HUDEP-2 (cell line): ENCODE data around the gene SCLY.
"Not testable (repeated sequence)": the region's sequence is repeated elsewhere in the genome, so short reads cannot be mapped to it uniquely, and the experiment has no call there.

Experiments
- DNase-seq, 76 experiments: peaks; one replicate each; lab custom pipeline; 2025; ENCODE audit not compliant: unreplicated experiment in 76 of 76; lab: John Stamatoyannopoulos, UW

The SCLY gene

DNA sequence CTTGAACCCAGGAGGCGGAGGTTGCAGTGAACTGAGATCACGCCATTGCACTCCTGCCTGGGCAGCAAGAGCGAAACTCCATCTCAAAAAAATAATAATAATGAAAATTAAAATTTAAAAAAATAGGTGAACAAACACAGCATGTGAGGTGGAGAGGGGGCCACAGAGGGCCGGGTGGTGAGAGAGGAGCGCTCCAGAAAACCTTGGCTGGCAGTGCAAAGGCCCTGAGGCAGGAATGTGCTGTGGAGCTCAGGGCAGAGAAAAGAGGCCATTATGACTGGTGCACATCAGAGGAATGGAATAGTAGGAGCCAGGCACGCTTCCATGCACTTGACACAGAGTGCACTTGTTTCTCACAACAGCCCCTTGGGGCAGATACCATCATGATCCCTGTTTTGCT, 21.6 kb upstream of the SCLY start:
- DNase-seq, result no peak

DNA sequence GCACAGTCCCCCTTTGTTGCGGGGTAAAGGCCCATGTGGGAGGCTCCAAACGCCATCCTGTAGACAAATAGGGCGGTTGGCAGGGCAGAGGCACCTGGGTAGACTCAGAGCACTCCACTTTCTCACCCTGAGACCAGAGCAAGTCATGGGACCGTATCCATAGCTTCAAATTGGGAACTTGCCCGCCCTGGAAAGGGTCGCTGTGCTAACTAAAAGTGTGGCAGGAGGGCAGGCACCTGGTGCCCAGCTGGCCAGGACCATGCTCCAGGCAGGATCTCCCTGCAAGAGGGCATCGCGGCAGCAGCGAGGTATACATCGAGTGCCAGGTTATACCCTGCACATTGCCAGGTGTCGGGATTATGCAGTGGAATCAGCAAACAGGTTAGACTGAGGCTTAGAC, 20.8 kb upstream of the SCLY start:
- no peak for DNase-seq

DNA sequence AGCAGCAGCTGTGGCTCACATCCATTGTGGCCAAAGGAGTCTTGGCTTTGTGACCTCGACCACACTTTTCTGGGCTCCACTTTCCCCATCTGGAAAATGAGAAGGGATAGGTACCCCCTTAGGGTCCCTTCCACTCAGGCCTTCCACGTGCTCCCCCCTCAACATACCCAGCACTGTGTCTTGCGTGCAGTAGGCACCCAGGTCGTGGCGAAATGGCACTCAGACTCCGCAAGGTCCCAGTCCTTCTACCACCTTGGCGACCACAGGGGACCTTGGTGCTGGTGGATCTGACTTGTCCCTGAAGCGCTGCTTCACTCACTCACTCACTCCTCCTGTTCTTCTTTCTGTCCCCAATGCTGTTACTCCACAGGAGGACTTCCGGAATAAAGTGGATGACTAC, 19.9 kb upstream of the SCLY start:
- no peak for DNase-seq

DNA sequence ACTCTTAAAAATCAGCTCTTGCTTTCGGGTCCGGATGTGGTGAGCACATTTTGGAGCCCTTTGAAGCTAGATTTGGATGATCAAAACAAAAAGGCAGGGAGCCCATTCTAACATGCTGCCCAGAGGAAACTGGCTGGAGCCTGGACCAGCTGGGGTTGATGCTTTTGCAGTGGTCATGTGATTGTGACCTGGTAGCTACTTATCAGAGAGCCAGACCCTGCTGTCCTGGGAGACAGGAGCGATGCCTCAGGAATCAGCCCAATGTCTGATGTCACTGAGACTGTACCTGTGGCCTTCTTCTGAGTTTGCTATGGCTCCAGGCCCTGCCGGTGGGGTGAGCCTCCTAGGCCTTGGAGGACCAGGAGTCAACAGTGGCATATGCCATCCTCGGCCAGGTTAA, 18.7 kb upstream of the SCLY start:
- DNase-seq, result no peak

DNA sequence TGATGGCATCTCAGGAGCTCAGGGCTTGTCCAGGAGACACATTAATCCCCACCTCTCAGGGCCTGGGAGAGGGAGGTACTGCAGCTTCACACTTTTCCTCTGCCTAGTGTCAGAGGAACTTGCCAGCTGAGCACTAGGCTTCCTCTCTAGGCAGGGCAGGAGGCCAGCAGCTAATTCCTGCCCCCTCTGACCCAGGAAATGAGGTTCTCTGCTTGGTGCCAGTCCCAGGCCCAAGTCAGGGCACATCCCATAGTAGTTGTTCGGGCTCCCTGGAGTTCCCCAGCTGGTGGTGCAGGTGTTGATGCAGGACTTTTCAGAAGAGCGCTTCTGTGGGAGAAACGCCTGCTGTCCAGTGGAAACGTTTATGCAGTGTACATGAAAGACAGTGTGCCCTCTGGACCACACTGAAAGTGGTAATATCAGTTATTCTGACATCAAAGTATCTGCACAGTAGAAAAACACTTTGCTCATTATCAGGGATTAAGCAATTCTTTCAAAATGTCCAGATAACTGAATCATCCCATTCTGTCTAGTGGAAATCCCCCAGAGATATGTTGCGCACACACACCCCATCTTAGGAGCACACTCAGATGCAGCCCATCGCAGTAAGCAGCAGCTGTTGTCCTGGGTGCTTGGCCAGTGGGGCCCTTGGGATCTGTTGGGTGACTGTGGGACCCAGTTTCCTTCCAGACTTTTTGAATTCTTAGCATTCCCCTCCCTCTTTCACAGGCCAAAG, 17.8 kb upstream of the SCLY start:
- no peak for DNase-seq

DNA sequence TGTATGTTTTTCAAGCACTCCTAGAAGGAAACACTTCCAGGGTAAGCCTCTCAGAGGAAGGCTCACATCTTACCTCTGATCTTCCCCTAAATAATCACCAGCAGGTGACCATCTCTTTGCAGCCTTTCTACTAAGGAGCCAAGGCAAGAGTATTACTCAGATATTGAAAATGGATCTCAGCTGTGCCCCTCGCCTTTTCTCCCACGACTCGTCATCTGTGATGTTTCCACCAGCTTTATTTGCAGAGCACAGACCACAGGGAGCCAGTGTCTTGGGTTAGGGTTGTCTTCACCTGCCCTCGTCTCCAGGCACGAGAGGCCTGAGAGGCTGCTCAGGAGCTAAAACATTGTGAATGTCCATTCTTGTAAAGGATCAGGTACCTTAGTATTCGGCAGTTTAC, 16.9 kb upstream of the SCLY start:
- no peak for DNase-seq

DNA sequence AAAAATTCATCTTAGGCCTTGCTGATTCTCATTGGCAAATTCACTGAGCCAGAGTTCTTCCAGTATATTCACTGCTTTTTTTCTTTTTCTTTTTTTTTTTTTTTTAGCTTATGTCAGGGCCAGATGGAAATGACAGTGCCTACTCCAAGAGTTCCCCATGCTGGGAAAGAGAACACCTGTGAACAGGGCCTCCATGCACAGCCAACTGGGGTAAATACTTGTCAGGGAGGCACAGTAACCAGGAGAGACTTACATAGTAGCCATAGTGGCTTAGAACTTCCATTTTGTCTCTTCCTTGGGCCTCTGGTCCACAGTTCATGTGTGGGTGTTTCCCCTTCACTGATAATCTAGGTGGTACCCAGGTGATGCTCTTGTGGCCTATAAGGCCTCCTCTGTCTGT, 15.2 kb upstream of the SCLY start:
- no peak for DNase-seq

DNA sequence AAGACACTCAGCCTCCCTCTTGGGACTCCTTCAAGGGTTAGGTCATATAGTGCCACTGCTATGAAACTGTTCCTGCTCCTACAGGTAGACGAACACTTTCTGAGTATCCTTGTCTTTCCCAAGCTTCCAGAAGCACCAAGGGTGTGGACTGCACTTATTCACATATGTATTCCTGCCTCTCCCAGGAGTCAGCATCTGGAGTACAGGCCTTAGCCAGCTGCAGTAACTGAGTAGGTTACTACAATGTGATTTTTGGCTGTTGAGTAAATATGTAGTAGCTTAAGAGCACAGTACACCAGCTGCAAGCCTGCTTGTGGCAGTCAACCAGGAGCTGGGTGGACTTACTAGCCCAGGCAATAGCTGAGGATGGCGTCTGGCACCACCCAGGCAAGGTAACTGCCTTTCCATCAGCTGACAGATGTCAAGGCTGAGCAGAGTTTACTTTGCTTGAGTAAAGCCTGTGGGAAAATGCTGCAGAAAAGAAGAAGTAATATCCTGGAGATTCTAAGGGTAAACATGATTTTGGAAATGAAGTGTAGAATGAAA, 14.0 kb upstream of the SCLY start:
- DNase-seq, result no peak

DNA sequence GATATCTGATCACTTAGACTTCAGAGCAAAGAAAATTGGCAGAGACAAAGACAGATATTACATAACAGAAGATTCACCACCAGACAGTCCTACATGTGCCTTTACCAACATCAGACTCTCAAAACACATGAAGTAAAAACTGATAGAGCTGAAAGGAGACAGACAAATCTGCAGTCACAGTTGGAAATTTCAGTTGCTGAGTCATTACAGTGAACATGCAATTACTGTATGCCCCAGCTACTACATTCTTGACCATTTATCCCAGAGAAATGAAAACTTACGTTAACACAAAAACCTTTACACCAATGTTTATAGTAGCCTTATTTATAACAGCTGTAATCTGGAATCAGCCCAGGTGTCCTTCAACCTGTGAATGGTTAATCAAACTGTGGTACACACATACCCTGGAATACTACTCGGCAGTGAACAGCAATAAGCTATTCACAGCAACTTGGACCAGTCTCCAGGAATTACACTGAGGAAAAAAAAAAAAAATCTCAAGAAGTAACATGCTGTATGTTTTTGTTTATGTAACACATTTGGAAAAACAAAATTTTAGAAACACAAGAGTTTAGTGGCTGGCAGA, 7.5 kb upstream of the SCLY start:
- DNase-seq, result peak in 4 of 76 experiments; percentile 1 to 26 (median 9)

DNA sequence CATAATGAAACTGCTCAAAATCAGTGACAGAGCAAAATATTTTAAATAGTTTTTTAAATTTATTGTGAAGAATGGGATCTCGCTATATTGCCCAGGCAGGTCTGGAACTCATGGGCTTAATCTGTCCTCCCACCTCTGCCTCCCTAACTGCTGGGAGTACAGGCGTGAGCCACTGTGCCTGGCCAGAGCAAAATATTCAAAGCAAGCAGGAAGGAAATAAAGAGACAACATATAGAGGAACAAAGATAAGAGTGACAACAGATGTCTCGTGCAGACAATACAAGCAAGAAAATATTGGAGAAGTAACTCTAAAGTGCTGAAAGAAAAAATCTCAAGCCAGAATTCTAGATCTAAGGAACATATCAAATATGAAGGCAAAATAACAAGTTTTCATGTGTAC, 5.0 kb upstream of the SCLY start:
- DNase-seq, result no peak

DNA sequence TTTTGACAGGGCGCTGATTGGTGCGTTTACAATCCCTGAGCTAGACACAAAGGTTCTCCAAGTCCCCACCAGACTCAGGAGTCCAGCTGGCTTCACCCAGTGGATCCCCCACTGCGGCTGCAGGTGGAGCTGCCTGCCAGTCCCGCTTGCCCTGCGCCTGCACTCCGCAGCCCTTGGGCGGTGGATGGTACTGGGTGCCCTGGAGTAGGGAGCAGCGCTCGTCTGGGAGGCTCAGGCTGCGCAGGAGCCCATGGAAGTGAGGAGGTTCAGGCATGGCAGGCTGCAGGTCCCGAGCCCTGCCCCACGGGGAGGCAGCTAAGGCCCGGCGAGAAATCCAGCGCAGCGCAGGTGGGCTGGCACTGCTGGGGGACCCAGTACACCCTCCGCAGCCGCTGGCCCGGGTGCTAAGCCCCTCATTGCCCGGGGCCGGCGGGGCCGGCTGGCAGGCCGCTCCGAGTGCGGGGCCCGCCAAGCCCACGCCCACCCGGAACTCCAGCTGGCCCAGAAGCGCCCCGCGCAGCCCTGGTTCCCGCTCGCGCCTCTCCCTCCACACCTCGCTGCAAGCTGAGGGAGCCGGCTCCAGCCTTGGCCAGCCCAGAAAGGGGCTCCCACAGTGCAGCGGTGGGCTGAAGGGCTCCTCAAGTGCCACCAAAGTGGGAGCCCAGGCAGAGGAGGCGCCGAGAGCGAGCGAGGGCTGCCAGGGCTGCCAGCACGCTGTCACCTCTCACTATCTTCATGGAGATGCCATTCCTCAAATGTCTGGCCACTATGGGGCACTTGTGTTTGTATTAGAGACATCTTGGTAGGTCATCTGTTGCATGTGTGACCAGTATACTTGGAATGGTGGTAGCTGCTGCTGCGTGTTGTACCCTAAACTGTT, 2.9 kb upstream of the SCLY start:
- DNase-seq, result not testable (repeated sequence)

DNA sequence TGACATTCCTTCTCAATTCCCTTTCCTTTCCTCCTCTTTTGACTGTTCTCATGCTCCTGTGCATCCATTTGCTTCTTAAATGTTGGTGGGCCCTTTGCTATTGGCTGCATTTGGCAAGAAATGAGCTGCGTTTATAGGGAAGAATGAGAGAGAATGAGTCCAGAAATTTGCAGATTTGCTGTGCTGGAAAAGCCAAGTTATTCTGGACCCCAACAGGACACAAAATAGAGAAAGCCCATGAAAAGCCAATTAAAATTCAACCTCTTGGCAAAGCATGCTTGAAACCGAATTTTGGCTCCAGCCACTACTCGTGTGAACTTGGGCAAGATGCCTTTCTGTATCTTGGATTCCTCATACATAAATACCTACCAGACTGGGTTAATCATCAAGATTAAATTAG, 1.3 kb upstream of the SCLY start:
- no peak for DNase-seq

DNA sequence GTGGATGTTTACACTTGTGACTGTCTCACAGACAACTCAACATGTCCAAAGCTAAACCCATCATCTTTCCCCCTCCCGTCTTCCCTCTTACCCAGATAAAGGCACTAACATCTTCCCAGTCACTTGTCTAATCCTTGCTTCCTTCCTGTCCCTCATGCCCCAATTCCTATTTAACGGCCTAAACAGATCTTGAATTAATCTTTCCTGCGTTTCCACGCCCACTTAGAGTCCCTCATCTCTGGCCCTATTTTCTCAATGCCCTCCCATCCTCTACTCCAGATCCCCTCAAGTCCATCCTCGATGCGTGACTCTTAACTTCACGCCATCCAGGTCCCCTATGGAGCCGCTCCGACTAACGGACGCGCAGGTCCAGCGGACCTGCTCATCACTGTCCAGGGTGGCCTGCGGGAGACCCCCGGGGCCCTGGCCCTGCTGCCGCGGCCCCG, 682 bp upstream of the SCLY start:
- peak in 5 of 76 experiments; percentile 17 to 65 (median 24) for DNase-seq

DNA sequence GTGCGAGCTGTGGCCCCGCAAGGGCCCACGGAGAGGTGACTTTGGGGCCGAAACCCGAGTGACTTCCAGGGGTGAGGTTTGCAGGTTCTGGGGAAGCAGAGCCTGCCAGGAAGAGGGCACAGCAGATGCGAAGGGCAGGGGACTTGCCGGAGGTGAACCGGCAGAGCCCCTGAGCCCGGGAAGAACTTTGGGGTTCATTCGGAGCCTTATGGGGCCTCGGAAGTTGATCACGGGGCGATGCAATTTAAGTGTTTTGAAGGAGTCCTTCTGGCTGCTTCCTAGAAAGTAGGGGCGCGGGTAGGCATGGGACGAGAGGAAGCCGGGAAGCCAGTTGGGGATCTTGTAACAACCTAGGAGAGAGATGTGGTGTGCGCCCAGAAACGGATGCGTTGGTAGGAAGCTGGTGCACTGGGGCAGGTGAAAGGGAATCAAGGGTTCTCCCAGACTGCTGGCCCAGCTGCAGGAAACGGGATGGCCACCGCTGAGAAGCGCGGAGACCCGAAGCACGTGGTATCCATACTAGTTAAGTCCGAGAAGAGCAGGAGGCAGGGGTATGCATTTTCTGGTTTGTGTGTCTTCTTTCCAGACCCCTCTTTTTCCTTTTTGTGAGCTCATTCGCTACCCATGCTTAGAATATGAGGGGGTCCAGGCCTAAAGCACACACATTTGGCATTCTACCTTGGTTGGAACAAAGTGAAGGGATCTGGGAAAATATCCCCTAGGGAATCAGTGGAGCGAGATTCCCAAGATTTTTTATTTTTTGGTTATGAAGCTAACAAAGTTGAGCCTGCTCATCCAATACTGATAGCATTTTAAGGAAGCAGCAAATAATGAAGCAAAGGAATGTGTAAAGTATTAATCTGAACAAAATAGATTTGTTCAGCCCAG, 758 bp downstream of the SCLY start:
- peak in 35 of 76 experiments; percentile 5 to 59 (median 20) for DNase-seq

DNA sequence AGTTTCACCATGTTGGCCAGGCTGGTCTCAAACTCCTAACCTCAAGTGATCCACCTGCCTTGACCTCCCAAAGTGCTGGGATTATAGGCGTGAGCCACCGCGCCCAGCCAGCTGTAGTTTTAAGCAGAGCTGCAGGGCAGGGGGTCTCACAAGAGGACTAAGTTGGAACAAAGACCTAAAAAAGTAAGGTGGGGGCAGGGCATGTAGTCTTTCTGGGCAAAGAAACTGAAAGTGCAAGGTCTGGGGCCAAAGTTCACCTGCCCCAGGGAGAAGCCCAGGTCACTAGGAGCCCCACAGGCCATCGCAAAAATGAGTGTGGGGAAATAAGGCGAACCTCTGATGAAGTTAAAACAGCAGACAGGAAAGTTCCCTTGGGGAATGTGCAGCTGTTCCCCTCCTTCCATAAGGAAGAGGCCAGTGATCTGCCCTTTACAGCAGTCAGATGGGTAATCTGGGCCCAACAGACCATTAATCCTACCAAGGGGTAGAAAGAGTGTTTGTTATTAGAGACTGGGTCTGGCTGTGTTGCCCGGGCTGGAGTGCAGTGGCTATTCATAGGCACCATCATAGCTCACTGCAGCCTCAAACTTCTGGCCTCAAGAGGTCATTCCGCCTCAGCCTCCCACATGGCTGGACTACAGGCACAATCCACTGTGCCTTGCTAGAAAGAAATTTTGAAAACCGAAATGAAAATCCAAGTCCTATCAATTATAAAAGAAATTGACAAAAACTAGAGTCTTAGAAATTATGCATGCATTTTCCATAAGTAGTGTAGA, 2.8 kb downstream of the SCLY start:
- no peak for DNase-seq

DNA sequence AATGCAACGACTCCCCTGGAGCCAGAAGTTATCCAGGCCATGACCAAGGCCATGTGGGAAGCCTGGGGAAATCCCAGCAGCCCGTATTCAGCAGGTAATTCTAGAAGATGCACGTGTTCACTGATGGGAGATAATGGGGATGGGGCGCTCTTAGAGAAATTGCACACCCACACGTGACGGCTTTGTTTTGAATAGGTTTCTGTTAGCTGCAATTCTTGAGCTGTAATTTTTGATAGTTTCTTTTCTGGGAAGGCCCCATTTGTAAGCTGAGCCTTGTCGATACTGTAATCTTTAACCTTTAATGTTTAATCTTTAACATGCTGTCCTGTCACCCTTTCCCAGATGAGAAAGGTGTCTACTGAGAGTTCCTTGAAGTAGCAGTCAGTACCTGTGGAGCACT, 3.6 kb downstream of the SCLY start:
- DNase-seq, result no peak

DNA sequence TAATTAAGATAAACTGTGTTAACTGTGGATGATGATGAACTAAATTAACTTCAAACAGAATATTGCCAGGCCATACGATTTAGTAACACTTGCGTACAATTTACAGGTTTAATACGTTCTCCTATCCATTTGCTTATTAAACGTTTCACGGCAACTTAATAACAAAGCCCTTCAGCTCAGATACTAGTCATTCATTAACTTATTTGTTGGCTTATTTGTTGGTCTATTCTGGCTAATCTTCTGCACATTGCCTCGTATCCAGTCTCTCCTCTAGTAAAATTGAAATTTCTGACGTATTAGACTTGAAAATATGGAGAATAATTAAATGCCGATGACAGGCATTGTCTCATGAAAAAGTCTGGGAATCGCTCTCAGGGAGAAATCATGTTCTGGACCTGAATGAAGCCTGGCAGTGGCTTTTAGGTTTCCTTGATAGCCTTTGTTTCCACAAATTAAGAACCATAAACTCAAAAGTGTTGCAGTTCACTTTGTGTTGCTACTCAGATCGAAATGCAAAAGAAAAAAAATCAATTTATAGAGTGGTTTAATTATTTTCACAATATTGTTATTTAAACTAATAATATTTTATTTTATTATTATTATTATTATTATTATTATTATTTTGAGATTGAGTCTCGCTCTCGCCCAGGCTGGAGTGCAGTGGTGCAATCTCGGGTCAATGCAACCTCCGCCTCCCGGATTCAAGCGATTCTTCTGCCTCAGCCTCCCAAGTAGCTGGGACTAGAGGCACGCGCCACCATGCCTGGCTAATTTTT, 4.5 kb downstream of the SCLY start:
- DNase-seq, result no peak

DNA sequence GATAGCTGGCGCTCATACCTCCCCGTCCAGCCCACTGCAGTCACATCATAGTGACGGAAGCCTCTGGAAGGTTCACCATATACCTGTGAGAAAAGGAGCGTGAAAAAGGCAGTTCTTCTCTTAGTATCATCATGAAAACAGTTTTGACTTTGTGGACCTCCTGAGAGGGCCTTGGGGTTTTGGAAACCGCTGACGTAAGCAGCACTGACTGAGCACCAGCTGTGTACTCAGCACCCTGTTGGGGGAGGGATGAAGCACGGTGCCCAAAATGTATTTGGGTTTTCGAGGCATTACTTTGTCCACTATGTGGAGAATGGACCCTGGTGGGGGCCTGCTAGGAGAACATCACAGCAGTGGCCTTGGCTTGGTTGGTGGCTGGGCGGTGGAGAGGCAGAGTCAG, 5.4 kb downstream of the SCLY start:
- DNase-seq, result no peak

DNA sequence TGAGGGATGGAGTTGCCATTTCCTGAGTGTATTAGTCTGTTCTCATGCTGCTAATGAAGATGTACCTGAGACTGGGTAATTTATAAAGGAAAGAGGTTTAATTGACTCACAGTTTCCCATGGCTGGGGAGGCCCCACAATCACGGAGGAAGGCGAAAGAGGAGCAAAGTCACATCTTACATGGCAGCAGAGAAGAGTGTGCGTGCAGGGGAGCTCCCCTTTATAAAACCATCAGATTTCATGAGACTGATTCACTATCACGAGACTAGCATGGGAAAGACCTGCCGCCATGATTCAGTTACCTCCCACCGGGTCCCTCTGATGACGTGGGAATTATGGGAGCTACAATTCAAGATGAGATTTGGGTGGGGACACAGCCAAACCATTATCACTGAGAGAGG, 5.9 kb downstream of the SCLY start:
- not testable (repeated sequence) for DNase-seq
